ENCODE data around the gene TSPAN4. TPM values are rescaled to one million over a fixed set of nuclear protein-coding genes. Genes with fewer than 3 reads are reported as not detected.

Gene TSPAN4
- total and polyA plus RNA-seq, 9 of the 15 experiments (the other 6 are each of a cell fraction or from before 2014, with no cell fraction given) = 0.07 to 31.0 (median 15.7) TPM

GRCh38 chr11:827146-827896 is 15.3 kb upstream of the TSPAN4 start (continued):
- TF ChIP-seq ZNF24 (IDR thresholded peaks at IDR 0.05) (no peak), ZNF217 (CRISPR knock-in tag; IDR thresholded peaks at IDR 0.05) (no peak), ZNF561 (CRISPR knock-in tag; conservative IDR thresholded peaks at IDR 0.05) (no peak), MTF1 (CRISPR knock-in tag; IDR thresholded peaks at IDR 0.05; ENCODE audit: borderline replicate concordance) (no peak), TAF7 (tag; IDR thresholded peaks at IDR 0.05) (0 out of 2 replicates have a peak, but pooled peaks have one; percentile 8), E2F8 (IDR thresholded peaks at IDR 0.05; ENCODE audit: low read depth, partially characterized antibody) (peak; percentile 37), KLF1 (tag; IDR thresholded peaks at IDR 0.05) (no peak; the same call in 1 of the 2 replicates), SNRNP70 (optimal IDR thresholded peaks at IDR 0.05; ENCODE audit: low read depth, low read length) (no peak), ZNF75A (CRISPR knock-in tag; IDR thresholded peaks at IDR 0.05) (no peak), USF2 (CRISPR knock-in tag; IDR thresholded peaks at IDR 0.05) (no peak), SMAD3 (CRISPR knock-in tag; conservative IDR thresholded peaks at IDR 0.05) (no peak), LEF1 (IDR thresholded peaks at IDR 0.05) (peak; percentile 48; the same call in 1 of the 2 replicates)
- TF ChIP-seq, protein P1, sequence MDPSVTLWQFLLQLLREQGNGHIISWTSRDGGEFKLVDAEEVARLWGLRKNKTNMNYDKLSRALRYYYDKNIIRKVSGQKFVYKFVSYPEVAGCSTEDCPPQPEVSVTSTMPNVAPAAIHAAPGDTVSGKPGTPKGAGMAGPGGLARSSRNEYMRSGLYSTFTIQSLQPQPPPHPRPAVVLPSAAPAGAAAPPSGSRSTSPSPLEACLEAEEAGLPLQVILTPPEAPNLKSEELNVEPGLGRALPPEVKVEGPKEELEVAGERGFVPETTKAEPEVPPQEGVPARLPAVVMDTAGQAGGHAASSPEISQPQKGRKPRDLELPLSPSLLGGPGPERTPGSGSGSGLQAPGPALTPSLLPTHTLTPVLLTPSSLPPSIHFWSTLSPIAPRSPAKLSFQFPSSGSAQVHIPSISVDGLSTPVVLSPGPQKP (CRISPR knock-in tag; IDR thresholded peaks at IDR 0.05) = no peak
- TF ChIP-seq, protein P2, sequence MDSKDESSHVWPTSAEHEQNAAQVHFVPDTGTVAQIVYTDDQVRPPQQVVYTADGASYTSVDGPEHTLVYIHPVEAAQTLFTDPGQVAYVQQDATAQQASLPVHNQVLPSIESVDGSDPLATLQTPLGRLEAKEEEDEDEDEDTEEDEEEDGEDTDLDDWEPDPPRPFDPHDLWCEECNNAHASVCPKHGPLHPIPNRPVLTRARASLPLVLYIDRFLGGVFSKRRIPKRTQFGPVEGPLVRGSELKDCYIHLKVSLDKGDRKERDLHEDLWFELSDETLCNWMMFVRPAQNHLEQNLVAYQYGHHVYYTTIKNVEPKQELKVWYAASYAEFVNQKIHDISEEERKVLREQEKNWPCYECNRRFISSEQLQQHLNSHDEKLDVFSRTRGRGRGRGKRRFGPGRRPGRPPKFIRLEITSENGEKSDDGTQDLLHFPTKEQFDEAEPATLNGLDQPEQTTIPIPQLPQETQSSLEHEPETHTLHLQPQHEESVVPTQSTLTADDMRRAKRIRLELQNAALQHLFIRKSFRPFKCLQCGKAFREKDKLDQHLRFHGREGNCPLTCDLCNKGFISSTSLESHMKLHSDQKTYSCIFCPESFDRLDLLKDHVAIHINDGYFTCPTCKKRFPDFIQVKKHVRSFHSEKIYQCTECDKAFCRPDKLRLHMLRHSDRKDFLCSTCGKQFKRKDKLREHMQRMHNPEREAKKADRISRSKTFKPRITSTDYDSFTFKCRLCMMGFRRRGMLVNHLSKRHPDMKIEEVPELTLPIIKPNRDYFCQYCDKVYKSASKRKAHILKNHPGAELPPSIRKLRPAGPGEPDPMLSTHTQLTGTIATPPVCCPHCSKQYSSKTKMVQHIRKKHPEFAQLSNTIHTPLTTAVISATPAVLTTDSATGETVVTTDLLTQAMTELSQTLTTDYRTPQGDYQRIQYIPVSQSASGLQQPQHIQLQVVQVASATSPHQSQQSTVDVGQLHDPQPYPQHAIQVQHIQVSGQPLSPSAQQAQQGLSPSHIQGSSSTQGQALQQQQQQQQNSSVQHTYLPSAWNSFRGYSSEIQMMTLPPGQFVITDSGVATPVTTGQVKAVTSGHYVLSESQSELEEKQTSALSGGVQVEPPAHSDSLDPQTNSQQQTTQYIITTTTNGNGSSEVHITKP (IDR thresholded peaks at IDR 0.05; ENCODE audit: partially characterized antibody) = no peak
- TF ChIP-seq, protein P3, sequence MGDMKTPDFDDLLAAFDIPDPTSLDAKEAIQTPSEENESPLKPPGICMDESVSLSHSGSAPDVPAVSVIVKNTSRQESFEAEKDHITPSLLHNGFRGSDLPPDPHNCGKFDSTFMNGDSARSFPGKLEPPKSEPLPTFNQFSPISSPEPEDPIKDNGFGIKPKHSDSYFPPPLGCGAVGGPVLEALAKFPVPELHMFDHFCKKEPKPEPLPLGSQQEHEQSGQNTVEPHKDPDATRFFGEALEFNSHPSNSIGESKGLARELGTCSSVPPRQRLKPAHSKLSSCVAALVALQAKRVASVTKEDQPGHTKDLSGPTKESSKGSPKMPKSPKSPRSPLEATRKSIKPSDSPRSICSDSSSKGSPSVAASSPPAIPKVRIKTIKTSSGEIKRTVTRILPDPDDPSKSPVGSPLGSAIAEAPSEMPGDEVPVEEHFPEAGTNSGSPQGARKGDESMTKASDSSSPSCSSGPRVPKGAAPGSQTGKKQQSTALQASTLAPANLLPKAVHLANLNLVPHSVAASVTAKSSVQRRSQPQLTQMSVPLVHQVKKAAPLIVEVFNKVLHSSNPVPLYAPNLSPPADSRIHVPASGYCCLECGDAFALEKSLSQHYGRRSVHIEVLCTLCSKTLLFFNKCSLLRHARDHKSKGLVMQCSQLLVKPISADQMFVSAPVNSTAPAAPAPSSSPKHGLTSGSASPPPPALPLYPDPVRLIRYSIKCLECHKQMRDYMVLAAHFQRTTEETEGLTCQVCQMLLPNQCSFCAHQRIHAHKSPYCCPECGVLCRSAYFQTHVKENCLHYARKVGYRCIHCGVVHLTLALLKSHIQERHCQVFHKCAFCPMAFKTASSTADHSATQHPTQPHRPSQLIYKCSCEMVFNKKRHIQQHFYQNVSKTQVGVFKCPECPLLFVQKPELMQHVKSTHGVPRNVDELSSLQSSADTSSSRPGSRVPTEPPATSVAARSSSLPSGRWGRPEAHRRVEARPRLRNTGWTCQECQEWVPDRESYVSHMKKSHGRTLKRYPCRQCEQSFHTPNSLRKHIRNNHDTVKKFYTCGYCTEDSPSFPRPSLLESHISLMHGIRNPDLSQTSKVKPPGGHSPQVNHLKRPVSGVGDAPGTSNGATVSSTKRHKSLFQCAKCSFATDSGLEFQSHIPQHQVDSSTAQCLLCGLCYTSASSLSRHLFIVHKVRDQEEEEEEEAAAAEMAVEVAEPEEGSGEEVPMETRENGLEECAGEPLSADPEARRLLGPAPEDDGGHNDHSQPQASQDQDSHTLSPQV (IDR thresholded peaks at IDR 0.05) = peak; percentile 46; the same call in 1 of the 2 replicates

Data from K562 (cell line).